ENCODE data around the gene ZNF609.

- TF ChIP-seq CTCF (optimal IDR thresholded peaks at IDR 0.05 in 1 of 3, IDR thresholded peaks at IDR 0.05 in 1 of 3, conservative IDR thresholded peaks at IDR 0.05 in 1 of 3; ENCODE audit: extremely low read depth in 1 of 3, insufficient read depth in 2 of 3, low read length in 3 of 3) (no peak), EZH2 (IDR thresholded peaks at IDR 0.05; ENCODE audit: low read length) (no peak)
These were observed 143.9 kb downstream of the ZNF609 start for GRCh38 chr15:64604319-64604718.
